HepG2 (cell line): ENCODE data around the gene PLVAP. TPM values are rescaled to one million over a fixed set of nuclear protein-coding genes. Genes with fewer than 3 reads are reported as not detected.

Experiments
- AKNA ChIP-seq: sonication (generic); formaldehyde crosslinking; IDR thresholded peaks from 2 replicates; pipeline ENCODE4 v1.4.0; 2020; ENCODE audit warnings: missing genetic modification reagents, borderline replicate concordance
- FIP1L1 ChIP-seq: fragments of 200-400 bp; formaldehyde crosslinking; IDR thresholded peaks from 2 replicates; pipeline ENCODE4 v1.6.1; 2018; ENCODE audit warnings: low read depth, mild to moderate bottlenecking, low read length, moderate library complexity, borderline replicate concordance; ENCODE audit not compliant: insufficient read depth
- FOXJ3 ChIP-seq: sonication (generic); formaldehyde crosslinking; IDR thresholded peaks from 2 replicates; pipeline ENCODE4 v1.4.0; 2020; ENCODE audit warnings: missing genetic modification reagents, mild to moderate bottlenecking, borderline replicate concordance
- KLF9 ChIP-seq: IDR thresholded peaks from 2 replicates; pipeline ENCODE4 v1.6.1; 2016; ENCODE audit warnings: low read depth
- NFATC3 ChIP-seq: sonication (generic); formaldehyde crosslinking; IDR thresholded peaks from 2 replicates; pipeline ENCODE4 v1.5.1; 2020; ENCODE audit warnings: mild to moderate bottlenecking, missing genetic modification reagents
- NFIB ChIP-seq: sonication (generic); formaldehyde crosslinking; IDR thresholded peaks from 2 replicates; pipeline ENCODE4 v1.9.0; 2021; ENCODE audit warnings: missing genetic modification reagents, mild to moderate bottlenecking, borderline replicate concordance
- PCBP2 ChIP-seq: fragments of 200-400 bp; formaldehyde crosslinking; optimal IDR thresholded peaks from 2 replicates; pipeline ENCODE3; 2018; ENCODE audit warnings: low read length, low read depth; ENCODE audit not compliant: poor library complexity, severe bottlenecking
- SMAD9 ChIP-seq: sonication (generic); formaldehyde crosslinking; IDR thresholded peaks from 2 replicates; pipeline ENCODE4 v1.5.1; 2020; ENCODE audit warnings: mild to moderate bottlenecking, missing genetic modification reagents
- ZNF225 ChIP-seq: sonication (generic); formaldehyde crosslinking; IDR thresholded peaks from 2 replicates; pipeline ENCODE4 v1.4.0; 2020; ENCODE audit warnings: mild to moderate bottlenecking, missing genetic modification reagents
- ZNF264 ChIP-seq: sonication (generic); formaldehyde crosslinking; IDR thresholded peaks from 2 replicates; pipeline ENCODE4 v1.4.0; 2020; ENCODE audit warnings: missing genetic modification reagents
- ZNF382 ChIP-seq: sonication (generic); formaldehyde crosslinking; IDR thresholded peaks from 2 replicates; pipeline ENCODE4 v1.5.0; 2020; ENCODE audit warnings: missing genetic modification reagents, mild to moderate bottlenecking, borderline replicate concordance
- ZNF558 ChIP-seq: sonication (generic); formaldehyde crosslinking; IDR thresholded peaks from 2 replicates; pipeline ENCODE4 v1.9.0; 2022; ENCODE audit warnings: mild to moderate bottlenecking, missing genetic modification reagents, borderline replicate concordance
- ZNF687 ChIP-seq: sonication (generic); formaldehyde crosslinking; IDR thresholded peaks from 2 replicates; pipeline ENCODE4 v1.5.1; 2020; ENCODE audit warnings: mild to moderate bottlenecking, missing genetic modification reagents, moderate library complexity
- ZNF713 ChIP-seq: sonication (generic); formaldehyde crosslinking; IDR thresholded peaks from 2 replicates; pipeline ENCODE4 v1.4.0; 2020; ENCODE audit warnings: mild to moderate bottlenecking, missing genetic modification reagents
- polyA plus RNA-seq, 8 experiments: library from polyadenylated mRNA; depleted of rRNA in 3 of 8; stranded (reverse) in 7 of 8; unstranded in 1 of 8; fragments of >200 nt; fragmentation: Illumina TruSeq in 4 of 8; extraction: Trizol in 4 of 8; gene quantifications; 2 replicates each; pipeline versions ENCODE4 v1.2.1 to v1.2.3, GENCODE V29; 2011 to 2016; ENCODE audit warnings: low read depth in 4 of 8, missing spikeins in 1 of 8, mixed read lengths in 1 of 8; ENCODE audit not compliant: insufficient read depth in 1 of 8
- total RNA-seq, 5 experiments: library from RNA; depleted of rRNA; stranded (reverse); fragments of >200 nt; fragmentation: Illumina TruSeq; extraction: Trizol; gene quantifications; 2 replicates each; pipeline ENCODE4 v1.2.3, GENCODE V29; 2016; ENCODE audit warnings: low read depth in 1 of 5
- TF ChIP-seq, protein P1 (sequence below): sonication (generic); formaldehyde crosslinking; IDR thresholded peaks from 2 replicates; pipeline ENCODE4 v1.5.0; 2020; ENCODE audit warnings: mild to moderate bottlenecking, missing genetic modification reagents

PLVAP gene
- total and polyA plus RNA-seq, 2 of the 13 experiments (the other 11 are each of a cell fraction or from before 2014, with no cell fraction given), result 0.26 TPM; not detected in 1

GRCh38 chr19:17305517-17306284 lies 71.4 kb downstream of the PLVAP start, which contains the start of gene MRPL34 (continued):
- TF ChIP-seq ZNF558 (CRISPR knock-in tag), result no peak
- TF ChIP-seq FOXJ3, result no peak; the same call in 1 of the 2 replicates
- TF ChIP-seq SMAD9 (CRISPR knock-in tag), result no peak
- TF ChIP-seq ZNF264, result peak; percentile 48; the same call in 1 of the 2 replicates
- peak; percentile 91 for TF ChIP-seq ZNF687
- no peak for TF ChIP-seq NFIB (CRISPR knock-in tag)
- TF ChIP-seq ZNF713, result no peak
- TF ChIP-seq NFATC3 (CRISPR knock-in tag), result no peak
- TF ChIP-seq PCBP2, result no peak
- no peak for TF ChIP-seq ZNF382 (CRISPR knock-in tag)
- no peak for TF ChIP-seq FIP1L1
- TF ChIP-seq ZNF225 (CRISPR knock-in tag), result 0 out of 2 replicates have a peak, but pooled peaks have one; percentile 44
- TF ChIP-seq, protein P1, sequence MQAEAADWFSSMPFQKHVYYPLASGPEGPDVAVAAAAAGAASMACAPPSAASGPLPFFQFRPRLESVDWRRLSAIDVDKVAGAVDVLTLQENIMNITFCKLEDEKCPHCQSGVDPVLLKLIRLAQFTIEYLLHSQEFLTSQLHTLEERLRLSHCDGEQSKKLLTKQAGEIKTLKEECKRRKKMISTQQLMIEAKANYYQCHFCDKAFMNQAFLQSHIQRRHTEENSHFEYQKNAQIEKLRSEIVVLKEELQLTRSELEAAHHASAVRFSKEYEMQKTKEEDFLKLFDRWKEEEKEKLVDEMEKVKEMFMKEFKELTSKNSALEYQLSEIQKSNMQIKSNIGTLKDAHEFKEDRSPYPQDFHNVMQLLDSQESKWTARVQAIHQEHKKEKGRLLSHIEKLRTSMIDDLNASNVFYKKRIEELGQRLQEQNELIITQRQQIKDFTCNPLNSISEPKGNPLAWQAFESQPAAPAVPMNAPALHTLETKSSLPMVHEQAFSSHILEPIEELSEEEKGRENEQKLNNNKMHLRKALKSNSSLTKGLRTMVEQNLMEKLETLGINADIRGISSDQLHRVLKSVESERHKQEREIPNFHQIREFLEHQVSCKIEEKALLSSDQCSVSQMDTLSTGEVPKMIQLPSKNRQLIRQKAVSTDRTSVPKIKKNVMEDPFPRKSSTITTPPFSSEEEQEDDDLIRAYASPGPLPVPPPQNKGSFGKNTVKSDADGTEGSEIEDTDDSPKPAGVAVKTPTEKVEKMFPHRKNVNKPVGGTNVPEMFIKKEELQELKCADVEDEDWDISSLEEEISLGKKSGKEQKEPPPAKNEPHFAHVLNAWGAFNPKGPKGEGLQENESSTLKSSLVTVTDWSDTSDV (CRISPR knock-in tag), result no peak
- TF ChIP-seq AKNA (CRISPR knock-in tag), result no peak
- TF ChIP-seq KLF9 (CRISPR knock-in tag), result peak; percentile 86
